ENCODE results near the gene FOXP1. TPM values are rescaled to one million over a fixed set of nuclear protein-coding genes. Genes with fewer than 3 reads are reported as not detected.

Gene FOXP1
- total and polyA plus RNA-seq, 2 donors from 2014 or later = 6.7 to 87.2 TPM

DNA sequence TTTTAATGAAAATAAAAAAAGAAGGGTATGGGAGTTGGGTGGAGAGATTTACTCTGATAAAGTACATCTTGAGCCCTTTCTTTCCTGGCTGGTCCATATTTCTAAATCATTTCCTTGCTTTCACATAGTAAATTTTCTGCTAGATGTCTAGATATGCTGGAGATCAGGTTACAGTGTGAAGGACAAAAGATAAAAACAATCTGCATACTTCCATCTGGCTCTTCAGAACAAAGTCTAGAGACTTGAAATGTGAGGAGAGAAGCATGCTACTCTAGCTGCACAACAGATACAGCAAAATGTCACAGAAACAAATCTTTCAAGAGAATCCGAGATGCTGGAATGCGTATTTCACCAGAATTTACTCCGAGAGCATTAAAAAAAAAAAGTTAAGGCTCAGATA is 42.2 kb downstream of the FOXP1 start:
- Histone ChIP-seq H3K9ac (ENCODE audit: low read length in 3 of 3) (no peak overlapping the region), H3K9me3 (ENCODE audit: control insufficient read depth in 2 of 3, insufficient read depth in 1 of 3, low read length in 3 of 3) (no peaks in the 10 kb centered on the region), H3K36me3 (ENCODE audit: control insufficient read depth in 2 of 3, insufficient read depth in 3 of 3, low read length in 3 of 3) (no peaks in the 10 kb centered on the region), H3K27me3 (ENCODE audit: control insufficient read depth, insufficient read depth, low read length) (no peaks in the 10 kb centered on the region), H3K4me1 (ENCODE audit: control insufficient read depth in 2 of 3, insufficient read depth in 2 of 3, low read depth in 1 of 3, low read length in 3 of 3) (peaks cover 0 to 5% (median 0%) of the 10 kb centered on the region in 3 donors), H3K27ac (ENCODE audit: low read depth in 2 of 2, low read length in 2 of 2) (no peak overlapping the region), H3K4me3 (ENCODE audit: low read length in 3 of 3) (no peak overlapping the region)
- DNase-seq = peak in 2 of 5 donors; percentile 63 to 67
- intact Hi-C loops (cut with DNase I) = no loop called here
- FAIRE-seq = no peak
- TF ChIP-seq, protein P1, sequence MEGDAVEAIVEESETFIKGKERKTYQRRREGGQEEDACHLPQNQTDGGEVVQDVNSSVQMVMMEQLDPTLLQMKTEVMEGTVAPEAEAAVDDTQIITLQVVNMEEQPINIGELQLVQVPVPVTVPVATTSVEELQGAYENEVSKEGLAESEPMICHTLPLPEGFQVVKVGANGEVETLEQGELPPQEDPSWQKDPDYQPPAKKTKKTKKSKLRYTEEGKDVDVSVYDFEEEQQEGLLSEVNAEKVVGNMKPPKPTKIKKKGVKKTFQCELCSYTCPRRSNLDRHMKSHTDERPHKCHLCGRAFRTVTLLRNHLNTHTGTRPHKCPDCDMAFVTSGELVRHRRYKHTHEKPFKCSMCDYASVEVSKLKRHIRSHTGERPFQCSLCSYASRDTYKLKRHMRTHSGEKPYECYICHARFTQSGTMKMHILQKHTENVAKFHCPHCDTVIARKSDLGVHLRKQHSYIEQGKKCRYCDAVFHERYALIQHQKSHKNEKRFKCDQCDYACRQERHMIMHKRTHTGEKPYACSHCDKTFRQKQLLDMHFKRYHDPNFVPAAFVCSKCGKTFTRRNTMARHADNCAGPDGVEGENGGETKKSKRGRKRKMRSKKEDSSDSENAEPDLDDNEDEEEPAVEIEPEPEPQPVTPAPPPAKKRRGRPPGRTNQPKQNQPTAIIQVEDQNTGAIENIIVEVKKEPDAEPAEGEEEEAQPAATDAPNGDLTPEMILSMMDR (IDR thresholded peaks at IDR 0.05; ENCODE audit: borderline replicate concordance, extremely low read depth, insufficient read depth) = no peak

DNA sequence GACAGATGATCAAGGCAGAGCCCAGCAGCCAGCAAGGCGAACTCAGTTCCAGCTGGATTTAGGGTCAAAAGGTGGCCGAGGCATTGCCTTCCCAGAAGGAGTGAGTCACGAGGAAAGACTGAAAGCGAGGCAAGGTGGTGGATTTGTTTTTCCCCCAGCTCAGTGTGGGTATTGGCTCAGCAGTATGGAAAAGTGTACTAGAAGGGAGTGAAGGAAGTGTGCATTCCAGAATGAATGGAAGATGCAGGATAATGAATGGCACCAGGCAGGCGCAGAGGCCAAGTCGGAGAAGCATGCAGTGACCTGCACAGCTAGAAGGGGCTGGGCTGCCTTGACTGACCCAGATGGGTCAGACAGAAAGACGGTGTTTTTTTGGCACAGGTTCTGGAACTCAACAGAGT is 46.3 kb downstream of the FOXP1 start:
- peak in 4 of 5 donors; percentile 36 to 63 (median 59) for DNase-seq
- H3K4me3 ChIP-seq (ENCODE audit: low read length in 3 of 3) = no peak overlapping the region
- no peaks in the 10 kb centered on the region for H3K36me3 ChIP-seq (ENCODE audit: control insufficient read depth in 2 of 3, insufficient read depth in 3 of 3, low read length in 3 of 3)
- H3K27me3 ChIP-seq (ENCODE audit: control insufficient read depth, insufficient read depth, low read length) = no peaks in the 10 kb centered on the region
- H3K9me3 ChIP-seq (ENCODE audit: control insufficient read depth in 2 of 3, insufficient read depth in 1 of 3, low read length in 3 of 3) = no peaks in the 10 kb centered on the region
- TF ChIP-seq, protein P1 (IDR thresholded peaks at IDR 0.05; ENCODE audit: borderline replicate concordance, extremely low read depth, insufficient read depth) = no peak
- H3K9ac ChIP-seq (ENCODE audit: low read length in 3 of 3) = no peak overlapping the region
- intact Hi-C loops (cut with DNase I) = no loop called here
- no peak for FAIRE-seq
- H3K27ac ChIP-seq (ENCODE audit: low read depth in 2 of 2, low read length in 2 of 2) = no peak overlapping the region
- no peaks in the 10 kb centered on the region for H3K4me1 ChIP-seq (ENCODE audit: control insufficient read depth in 2 of 3, insufficient read depth in 2 of 3, low read depth in 1 of 3, low read length in 3 of 3)

DNA sequence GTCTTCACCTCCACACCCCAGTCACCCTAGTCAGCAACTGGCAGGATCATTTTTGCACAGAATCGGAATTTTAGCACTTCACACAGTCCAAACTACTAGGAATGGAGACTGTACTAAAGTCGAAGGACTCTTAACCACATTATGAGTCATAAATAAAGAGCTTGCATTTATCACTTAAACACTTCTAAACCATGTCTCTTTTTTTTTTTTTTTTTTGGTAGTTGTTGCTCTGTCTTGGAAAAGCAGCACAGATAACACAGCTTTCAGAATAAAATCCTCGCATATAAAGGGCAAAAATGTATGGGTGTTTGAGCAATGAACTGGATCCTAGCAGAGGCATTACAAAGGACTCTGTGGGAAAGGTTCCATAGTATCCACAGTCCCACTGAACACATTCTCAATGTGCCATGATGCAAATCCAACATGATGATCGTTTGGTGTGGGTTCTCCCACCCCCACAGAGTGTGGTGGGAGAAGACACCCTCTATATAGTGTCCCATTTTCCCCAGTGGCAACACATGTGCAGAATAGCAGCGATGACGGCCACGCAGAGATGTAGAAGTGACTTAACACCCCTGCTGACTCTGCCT is 47.1 kb downstream of the FOXP1 start:
- Histone ChIP-seq H3K27ac (ENCODE audit: low read depth in 2 of 2, low read length in 2 of 2) (no peak overlapping the region), H3K4me3 (ENCODE audit: low read length in 3 of 3) (no peak overlapping the region), H3K4me1 (ENCODE audit: control insufficient read depth in 2 of 3, insufficient read depth in 2 of 3, low read depth in 1 of 3, low read length in 3 of 3) (no peaks in the 10 kb centered on the region), H3K36me3 (ENCODE audit: control insufficient read depth in 2 of 3, insufficient read depth in 3 of 3, low read length in 3 of 3) (no peaks in the 10 kb centered on the region), H3K9ac (ENCODE audit: low read length in 3 of 3) (no peak overlapping the region), H3K9me3 (ENCODE audit: control insufficient read depth in 2 of 3, insufficient read depth in 1 of 3, low read length in 3 of 3) (no peaks in the 10 kb centered on the region), H3K27me3 (ENCODE audit: control insufficient read depth, insufficient read depth, low read length) (no peaks in the 10 kb centered on the region)
- FAIRE-seq (no peak), DNase-seq (no peak)
- TF ChIP-seq, protein P1 (IDR thresholded peaks at IDR 0.05; ENCODE audit: borderline replicate concordance, extremely low read depth, insufficient read depth) = no peak
- intact Hi-C loops (cut with DNase I) = no loop called here

DNA sequence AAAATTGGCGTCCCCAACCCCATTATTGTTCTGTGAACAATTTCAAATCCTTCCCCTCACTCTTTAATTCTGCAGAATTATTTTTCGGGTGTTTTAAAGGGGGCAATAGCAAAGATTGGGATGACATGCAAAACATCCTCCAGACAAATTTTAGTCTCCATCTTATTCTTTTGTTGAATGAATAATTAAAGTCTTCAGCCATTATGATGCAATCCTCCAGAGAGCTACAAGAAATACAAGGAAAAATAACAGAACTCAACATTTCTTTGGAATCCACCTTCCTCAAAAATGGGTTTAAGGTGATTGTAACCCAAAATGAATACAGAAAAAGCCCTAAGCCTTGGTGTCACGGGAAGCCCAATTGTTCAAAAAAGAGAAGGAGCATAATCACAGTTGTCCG is 49.9 kb downstream of the FOXP1 start:
- Histone ChIP-seq H3K27ac (ENCODE audit: low read depth in 2 of 2, low read length in 2 of 2) (no peak overlapping the region), H3K36me3 (ENCODE audit: control insufficient read depth in 2 of 3, insufficient read depth in 3 of 3, low read length in 3 of 3) (no peaks in the 10 kb centered on the region), H3K9ac (ENCODE audit: low read length in 3 of 3) (no peak overlapping the region), H3K4me1 (ENCODE audit: control insufficient read depth in 2 of 3, insufficient read depth in 2 of 3, low read depth in 1 of 3, low read length in 3 of 3) (peaks cover 0 to 5% (median 0%) of the 10 kb centered on the region in 3 donors), H3K9me3 (ENCODE audit: control insufficient read depth in 2 of 3, insufficient read depth in 1 of 3, low read length in 3 of 3) (no peaks in the 10 kb centered on the region), H3K27me3 (ENCODE audit: control insufficient read depth, insufficient read depth, low read length) (no peaks in the 10 kb centered on the region), H3K4me3 (ENCODE audit: low read length in 3 of 3) (no peak overlapping the region)
- no peak for DNase-seq
- intact Hi-C loops (cut with DNase I) = no loop called here
- FAIRE-seq = no peak
- TF ChIP-seq, protein P1 (IDR thresholded peaks at IDR 0.05; ENCODE audit: borderline replicate concordance, extremely low read depth, insufficient read depth) = no peak
